Heart right ventricle (tissue), 16 donors: ENCODE measurements around the gene SDK2. TPM values are rescaled to one million over a fixed set of nuclear protein-coding genes. Genes with fewer than 3 reads are reported as not detected.

ENCODE experiments used
- ATAC-seq, 8 donors: fragments of 200-7000 bp; cut with Tn5 transposase; one replicate each; pipeline ENCODE4 v1.9.1; 2020; ENCODE audit warnings: mild to moderate bottlenecking in 8 of 8, moderate library complexity in 8 of 8, moderate number of reproducible peaks in 1 of 8
- DNase-seq, 2 donors: peaks; one replicate each; pipeline ENCODE4 v3.0.0-alpha.2; 2020
- H3K27ac ChIP-seq, 10 donors: fragments of 200-600 bp; sonication (generic) in 2 of 10; one replicate each; pipeline versions ENCODE4 v1.5.0 to v1.8.0; 2020 to 2022; ENCODE audit warnings: mild to moderate bottlenecking in 3 of 10
- H3K27me3 ChIP-seq, 7 donors: fragments of 200-600 bp; one replicate each; pipeline ENCODE4 v1.8.0; 2021 to 2022; ENCODE audit warnings: mild to moderate bottlenecking in 2 of 7
- H3K36me3 ChIP-seq, 9 donors: fragments of 200-600 bp; sonication (generic) in 1 of 9; one replicate each; pipeline versions ENCODE4 v1.5.0 to v1.8.0; 2020 to 2022; ENCODE audit warnings: mild to moderate bottlenecking in 2 of 9
- H3K4me1 ChIP-seq, 9 donors: fragments of 200-600 bp; sonication (generic) in 1 of 9; one replicate each; pipeline versions ENCODE4 v1.5.0 to v1.8.0; 2020 to 2022; ENCODE audit warnings: mild to moderate bottlenecking in 4 of 9
- H3K4me3 ChIP-seq, 10 donors: fragments of 200-600 bp; sonication (generic) in 2 of 10; one replicate each; pipeline versions ENCODE4 v1.5.0 to v1.8.0; 2020 to 2022; ENCODE audit warnings: mild to moderate bottlenecking in 7 of 10, moderate library complexity in 2 of 10
- H3K9me3 ChIP-seq, 11 donors: fragments of 200-600 bp in 10 of 11; sonication (generic) in 2 of 11; one replicate each; pipeline versions ENCODE4 v1.5.0 to v1.8.0; 2013 to 2022; ENCODE audit warnings: mild to moderate bottlenecking in 2 of 11, control low read depth in 1 of 11, moderate library complexity in 1 of 11
- WGBS, 2 donors: extraction: QIAGEN DNeasy Blood & Tissue Kit; methylation state at CpG; one replicate each; pipeline ENCODE4 v1.1.7; 2013; ENCODE audit warnings: inconsistent platforms in 1 of 2; 5-methylcytosine and 5-hydroxymethylcytosine counted together
- intact Hi-C, 10 donors: fragments of 100-400 bp; cut with DNase I; formaldehyde crosslinking; loops; one replicate each; pipeline versions ENCODE4 v1.11.1 to v1.14.2; 2022
- polyA plus RNA-seq, 2 donors: library from polyadenylated mRNA; stranded (reverse); fragments of 200-250 nt; gene quantifications; one replicate each; pipeline ENCODE4 v1.2.3, GENCODE V29; 2013
- total RNA-seq, 10 donors: library from RNA; stranded (reverse); fragmentation: NEBNext Ultra II Directional in 3 of 10; extraction: Animal tissue kit (Norgen Biotek cat#: 25700) in 3 of 10; gene quantifications; one replicate each; pipeline versions ENCODE4 v1.2.1 to v1.2.4, GENCODE V29; 2021 to 2023
- TF ChIP-seq, protein P1 (sequence below), 9 donors: fragments of 200-600 bp; sonication (generic) in 2 of 9; IDR thresholded peaks; one replicate each; pipeline versions ENCODE4 v1.5.0 to v1.8.0; 2021 to 2022; ENCODE audit warnings: antibody characterized with exemption in 9 of 9, mild to moderate bottlenecking in 5 of 9, moderate library complexity in 1 of 9
- donor health status: Arrhythmogenic right ventricular cardiomyopathy.
- donor health status: ischemic (EF 13 %, LVEDD 7.1; RV severe dilation, severe dysfunction).
- donor health status: healthy with polysubstance abuse.
- donor health status: DM: no; HTN: yes; CAD: no.
- donor health status: DM: no; HTN: no; CAD: no.
- donor health status: ischemic (EF 25% LVEDD 6.9; RV normal size, moderate dysfunction).
- donor health status: ischemic (EF 25% LVEDD 5.7; RV mildly dilated, moderate dysfunction).
- donor health status: healthy.
- donor health status: DM: yes; HTN: yes; CAD: no.
- donor health status: Ischemic cardiomyopathy.
- donor health status: ischemic (EF 35%, LVEDD 5.7; RV mildly dilated, moderate dysfunction).
- donor health status: nonischemic (EF 11% LVEDD 7.7; RV severe dilation, severe dysfunction).
- donor health status: DM: yes; HTN: yes; CAD: no.
- donor health status: PGD.
- donor health status: ischemic (EF 29% LVEDD 5.4; RV normal size, mild dysfunction).
- donor health status: nonischemic (EF 23%, LVEDD 6.1; RV moderate dilation, normal function).

Gene SDK2
- total and polyA plus RNA-seq, 12 donors, result 0.44 to 4.2 (median 1.9) TPM

DNA sequence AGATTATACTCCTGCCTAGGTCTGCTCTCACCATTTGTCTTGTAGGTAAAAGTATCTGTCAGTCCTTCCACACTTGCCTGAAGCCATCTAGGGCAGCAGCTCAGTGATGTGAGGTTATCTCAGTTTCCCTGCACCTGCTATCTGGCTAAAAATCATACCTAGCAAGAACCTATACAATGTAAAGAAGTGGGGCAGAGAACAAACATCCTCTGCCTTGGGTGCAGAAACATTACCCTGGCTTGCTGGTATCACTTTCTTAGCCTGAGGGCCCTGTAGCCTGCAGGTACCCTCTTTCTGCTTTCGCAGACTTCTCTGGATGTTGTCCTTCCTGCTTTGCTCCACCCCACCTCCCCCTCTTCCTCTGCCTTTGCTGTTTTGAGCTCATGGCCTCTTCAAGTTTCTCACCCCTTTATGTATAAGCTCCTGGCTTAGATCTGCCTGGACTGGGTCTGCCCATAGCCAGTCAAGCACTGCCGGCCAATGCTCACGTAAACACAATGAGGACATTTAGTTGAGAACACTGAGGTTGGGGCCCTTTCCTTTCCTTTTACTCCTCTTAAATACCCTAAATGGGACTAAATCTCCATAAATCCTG is 8.7 kb upstream of the SDK2 start:
- Histone ChIP-seq H3K27me3 (peaks cover 0 to 24% (median 15%) of the 10 kb centered on the region in 7 donors), H3K9me3 (peaks cover 0 to 16% (median 5%) of the 10 kb centered on the region in 11 donors)
- intact Hi-C loops, result loop anchor here in 8 of 10 donors (5.0 to 10.0 kb wide), 9 partner anchors 62 to 524 kb away; no protein-coding TSS in a partner anchor

DNA sequence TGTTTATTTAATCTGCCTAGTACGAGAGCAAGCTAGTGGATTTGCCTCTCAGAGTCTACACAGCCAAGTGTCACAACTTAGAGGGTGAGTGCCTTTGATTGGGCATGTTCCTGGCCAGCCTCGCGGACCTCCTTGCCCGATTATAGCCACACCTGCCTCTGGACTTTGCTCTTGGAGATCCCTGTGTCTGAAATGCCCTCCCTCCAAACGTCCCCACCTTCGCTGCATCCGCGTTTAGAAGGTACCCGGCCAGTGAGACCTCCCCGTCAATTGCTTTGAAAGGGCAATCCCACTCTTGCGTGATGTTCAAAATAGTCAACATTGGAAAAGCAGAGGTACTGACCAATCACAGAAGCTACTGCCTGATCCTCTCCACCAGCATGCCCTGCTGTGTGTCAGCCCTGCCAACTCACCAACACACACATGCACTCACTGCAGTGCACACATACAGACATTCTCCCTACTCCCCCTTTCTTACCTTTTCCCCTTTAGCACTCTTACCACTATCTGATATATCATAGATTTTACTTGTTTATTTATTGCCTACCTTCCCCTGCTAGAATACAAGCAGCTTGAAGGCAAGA is 6.5 kb upstream of the SDK2 start:
- WGBS, 2 donors, result 83 to 84% methylated on average over 11 of the region's 11 CpGs
- DNase-seq (no peak), ATAC-seq (no peak)
- Histone ChIP-seq H3K4me3 (no peak overlapping the region), H3K27me3 (peaks cover 0 to 38% (median 35%) of the 10 kb centered on the region in 7 donors), H3K36me3 (no peaks in the 10 kb centered on the region), H3K9me3 (peaks cover 0 to 16% (median 5%) of the 10 kb centered on the region in 11 donors), H3K4me1 (peaks cover 0 to 1% (median 0%) of the 10 kb centered on the region in 9 donors), H3K27ac (no peak overlapping the region)
- TF ChIP-seq, protein P1, sequence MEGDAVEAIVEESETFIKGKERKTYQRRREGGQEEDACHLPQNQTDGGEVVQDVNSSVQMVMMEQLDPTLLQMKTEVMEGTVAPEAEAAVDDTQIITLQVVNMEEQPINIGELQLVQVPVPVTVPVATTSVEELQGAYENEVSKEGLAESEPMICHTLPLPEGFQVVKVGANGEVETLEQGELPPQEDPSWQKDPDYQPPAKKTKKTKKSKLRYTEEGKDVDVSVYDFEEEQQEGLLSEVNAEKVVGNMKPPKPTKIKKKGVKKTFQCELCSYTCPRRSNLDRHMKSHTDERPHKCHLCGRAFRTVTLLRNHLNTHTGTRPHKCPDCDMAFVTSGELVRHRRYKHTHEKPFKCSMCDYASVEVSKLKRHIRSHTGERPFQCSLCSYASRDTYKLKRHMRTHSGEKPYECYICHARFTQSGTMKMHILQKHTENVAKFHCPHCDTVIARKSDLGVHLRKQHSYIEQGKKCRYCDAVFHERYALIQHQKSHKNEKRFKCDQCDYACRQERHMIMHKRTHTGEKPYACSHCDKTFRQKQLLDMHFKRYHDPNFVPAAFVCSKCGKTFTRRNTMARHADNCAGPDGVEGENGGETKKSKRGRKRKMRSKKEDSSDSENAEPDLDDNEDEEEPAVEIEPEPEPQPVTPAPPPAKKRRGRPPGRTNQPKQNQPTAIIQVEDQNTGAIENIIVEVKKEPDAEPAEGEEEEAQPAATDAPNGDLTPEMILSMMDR (IDR thresholded peaks at IDR 0.05), result no peak
- intact Hi-C loops, result loop anchor here in 8 of 10 donors (5.0 to 10.0 kb wide), 9 partner anchors 64 to 527 kb away; no protein-coding TSS in a partner anchor

More for the DNA sequence above, 8.7 kb upstream of the SDK2 start:
- ATAC-seq (no peak), DNase-seq (no peak)
- Histone ChIP-seq H3K4me3 (no peak overlapping the region), H3K4me1 (peaks cover 0 to 7% (median 0%) of the 10 kb centered on the region in 9 donors), H3K36me3 (no peaks in the 10 kb centered on the region), H3K27ac (no peak overlapping the region)
- 82 to 87% methylated on average over 3 of the region's 3 CpGs for WGBS, 2 donors
- TF ChIP-seq, protein P1 (IDR thresholded peaks at IDR 0.05), result no peak

DNA sequence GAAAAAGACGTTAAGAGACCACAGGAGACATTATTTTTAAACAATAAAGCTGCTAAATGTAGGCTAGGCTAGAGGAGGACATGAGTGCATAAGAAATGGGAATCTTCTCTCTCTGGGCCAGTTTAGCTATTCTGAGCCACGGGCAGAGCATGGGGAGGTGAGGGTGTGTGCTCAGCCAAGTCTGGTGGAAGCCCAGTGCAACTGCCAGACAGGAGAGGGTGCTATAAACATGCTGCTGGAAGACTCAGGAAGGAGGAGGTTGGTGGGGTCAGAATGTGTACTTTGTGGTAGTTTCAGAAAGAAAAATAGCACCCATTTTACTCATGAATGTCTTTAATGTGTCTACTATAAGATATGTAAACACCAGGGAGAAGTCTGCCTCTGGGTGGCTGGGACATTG is 5.9 kb upstream of the SDK2 start:
- Histone ChIP-seq H3K4me1 (peaks cover 0 to 6% (median 0%) of the 10 kb centered on the region in 9 donors), H3K27ac (no peak overlapping the region), H3K9me3 (peaks cover 0 to 16% (median 5%) of the 10 kb centered on the region in 11 donors), H3K27me3 (peaks cover 0 to 44% (median 37%) of the 10 kb centered on the region in 7 donors), H3K4me3 (no peak overlapping the region), H3K36me3 (no peaks in the 10 kb centered on the region)
- 46 to 47% methylated on average over 2 of the region's 2 CpGs for WGBS, 2 donors
- ATAC-seq (peak in 5 of 8 donors; percentile 63 to 85 (median 68)), DNase-seq (no peak)
- TF ChIP-seq, protein P1 (IDR thresholded peaks at IDR 0.05), result peak in 7 of 9 donors; percentile 31 to 58 (median 40)
- intact Hi-C loops, result loop anchor here in 8 of 10 donors (5.0 to 10.0 kb wide), 9 partner anchors 65 to 527 kb away; no protein-coding TSS in a partner anchor

DNA sequence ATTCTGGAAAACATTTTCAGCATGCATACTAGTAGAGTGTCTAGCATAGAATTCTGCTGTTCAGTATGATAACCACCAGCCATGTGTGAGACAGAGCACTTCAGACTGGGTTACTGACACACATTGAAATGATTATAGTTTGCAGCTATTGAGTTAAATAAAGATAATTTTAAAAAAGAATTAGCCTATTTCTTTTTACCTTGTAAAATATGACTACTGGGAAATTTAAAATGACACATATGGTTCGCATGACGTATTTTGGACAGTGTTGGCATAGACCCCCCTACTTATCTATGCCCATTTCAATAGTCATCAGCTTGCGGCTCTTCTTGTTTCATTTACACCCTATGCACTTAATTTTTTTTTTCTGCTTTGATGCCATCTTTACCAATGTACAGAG is 4.7 kb upstream of the SDK2 start:
- peaks cover 0 to 10% (median 2%) of the 10 kb centered on the region in 11 donors for H3K9me3 ChIP-seq
- ATAC-seq, result no peak
- no peak overlapping the region for H3K27ac ChIP-seq
- no peak for DNase-seq
- H3K4me1 ChIP-seq, result peaks cover 0 to 12% (median 5%) of the 10 kb centered on the region in 9 donors
- no peak overlapping the region for H3K4me3 ChIP-seq
- H3K36me3 ChIP-seq, result no peaks in the 10 kb centered on the region
- H3K27me3 ChIP-seq, result peaks cover 0 to 56% (median 37%) of the 10 kb centered on the region in 7 donors
- TF ChIP-seq, protein P1 (IDR thresholded peaks at IDR 0.05), result no peak
- 97 to 100% methylated on average over 3 of the region's 3 CpGs for WGBS, 2 donors
- intact Hi-C loops, result loop anchor here in 5 of 10 donors (5.0 to 10.0 kb wide), 5 partner anchors 118 to 526 kb away; no protein-coding TSS in a partner anchor
